Mammary epithelial cell (primary cell): ENCODE data around the gene SNX8.

Source experiments
- CTCF ChIP-seq, 2 donors: IDR thresholded peaks in 1 of 2; conservative IDR thresholded peaks in 1 of 2; 2 replicates each; pipeline ENCODE4 v1.5.1; 2011 to 2012; ENCODE audit warnings: inconsistent platforms in 2 of 2, low read length in 2 of 2, mild to moderate bottlenecking in 2 of 2, control low read depth in 1 of 2, low read depth in 1 of 2; ENCODE audit not compliant: insufficient read depth in 1 of 2; ENCODE audit errors: extremely low read depth in 1 of 2
- EZH2 ChIP-seq: IDR thresholded peaks from 2 replicates; pipeline ENCODE4 v1.6.1; 2012; ENCODE audit warnings: low read length, inconsistent platforms, borderline replicate concordance

GRCh38 chr7:2249744-2250323 lies 64.4 kb downstream of the SNX8 start:
- TF ChIP-seq CTCF (conservative IDR thresholded peaks at IDR 0.05 in 1 of 2, IDR thresholded peaks at IDR 0.05 in 1 of 2; ENCODE audit: extremely low read depth in 1 of 2, insufficient read depth in 1 of 2, low read depth in 1 of 2, low read length in 2 of 2) (no peak), EZH2 (no peak)
